ENCODE results near the gene PCID2. TPM values are rescaled to one million over a fixed set of nuclear protein-coding genes. Genes with fewer than 3 reads are reported as not detected.
"Not testable (repeated sequence)": the region's sequence is repeated elsewhere in the genome, so short reads cannot be mapped to it uniquely, and the experiment has no call there.

PCID2 gene
- total and polyA plus RNA-seq, 11 donors: 30.0 to 60.2 (median 45.2) TPM

- intact Hi-C loops (cut with DNase I): no loop called here
- Histone ChIP-seq H3K4me3 (no peak overlapping the region), H3K27me3 (peaks cover 0 to 7% (median 0%) of the 10 kb centered on the region in 9 donors), H3K27ac (no peak overlapping the region), H3K36me3 (peaks cover 0 to 23% (median 10%) of the 10 kb centered on the region in 9 donors), H3K9me3 (peaks cover 0 to 10% (median 0%) of the 10 kb centered on the region in 12 donors), H3K4me1 (peaks cover 0 to 11% (median 4%) of the 10 kb centered on the region in 12 donors)
- DNase-seq (no peak), ATAC-seq (no peak)
- TF ChIP-seq, protein P1, sequence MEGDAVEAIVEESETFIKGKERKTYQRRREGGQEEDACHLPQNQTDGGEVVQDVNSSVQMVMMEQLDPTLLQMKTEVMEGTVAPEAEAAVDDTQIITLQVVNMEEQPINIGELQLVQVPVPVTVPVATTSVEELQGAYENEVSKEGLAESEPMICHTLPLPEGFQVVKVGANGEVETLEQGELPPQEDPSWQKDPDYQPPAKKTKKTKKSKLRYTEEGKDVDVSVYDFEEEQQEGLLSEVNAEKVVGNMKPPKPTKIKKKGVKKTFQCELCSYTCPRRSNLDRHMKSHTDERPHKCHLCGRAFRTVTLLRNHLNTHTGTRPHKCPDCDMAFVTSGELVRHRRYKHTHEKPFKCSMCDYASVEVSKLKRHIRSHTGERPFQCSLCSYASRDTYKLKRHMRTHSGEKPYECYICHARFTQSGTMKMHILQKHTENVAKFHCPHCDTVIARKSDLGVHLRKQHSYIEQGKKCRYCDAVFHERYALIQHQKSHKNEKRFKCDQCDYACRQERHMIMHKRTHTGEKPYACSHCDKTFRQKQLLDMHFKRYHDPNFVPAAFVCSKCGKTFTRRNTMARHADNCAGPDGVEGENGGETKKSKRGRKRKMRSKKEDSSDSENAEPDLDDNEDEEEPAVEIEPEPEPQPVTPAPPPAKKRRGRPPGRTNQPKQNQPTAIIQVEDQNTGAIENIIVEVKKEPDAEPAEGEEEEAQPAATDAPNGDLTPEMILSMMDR (IDR thresholded peaks at IDR 0.05): no peak
- no peak for TF ChIP-seq POLR2A (IDR thresholded peaks at IDR 0.05)
- 76 to 89% (median 79%) methylated on average over 5 of the region's 5 CpGs for WGBS, 4 donors
Observed at GRCh38 chr13:113166681-113167080, 41.8 kb downstream of the PCID2 start.

DNA sequence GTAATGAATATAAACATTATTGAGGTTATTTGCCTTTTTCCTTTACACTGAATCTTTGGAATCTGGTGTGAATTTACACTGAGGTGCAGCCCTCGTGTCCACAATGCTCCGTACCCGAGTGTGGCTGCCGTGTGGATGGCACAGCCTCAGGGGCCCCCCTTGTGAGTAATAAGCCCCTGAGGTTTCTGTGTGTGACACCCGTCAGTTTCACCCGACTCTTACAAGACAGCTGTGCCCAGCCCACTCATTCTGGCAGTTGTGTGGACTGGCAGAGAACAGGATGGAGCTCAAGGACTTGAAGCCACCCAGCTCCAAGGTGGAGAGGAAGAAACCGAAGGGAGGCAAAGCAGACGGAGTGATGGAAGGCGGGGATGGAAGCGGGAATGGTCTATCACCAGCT lies 42.2 kb downstream of the PCID2 start:
- Histone ChIP-seq H3K27ac (no peak overlapping the region), H3K9me3 (peaks cover 0 to 10% (median 0%) of the 10 kb centered on the region in 12 donors), H3K4me3 (no peak overlapping the region), H3K36me3 (peaks cover 0 to 18% (median 5%) of the 10 kb centered on the region in 9 donors), H3K27me3 (peaks cover 0 to 8% (median 3%) of the 10 kb centered on the region in 9 donors), H3K4me1 (peaks cover 0 to 11% (median 4%) of the 10 kb centered on the region in 12 donors)
- WGBS, 4 donors: 78 to 89% (median 85%) methylated on average over 10 of the region's 10 CpGs
- no peak for DNase-seq
- no peak for ATAC-seq
- intact Hi-C loops (cut with DNase I): no loop called here
- no peak for TF ChIP-seq POLR2A (IDR thresholded peaks at IDR 0.05)
- TF ChIP-seq, protein P1 (IDR thresholded peaks at IDR 0.05): no peak

DNA sequence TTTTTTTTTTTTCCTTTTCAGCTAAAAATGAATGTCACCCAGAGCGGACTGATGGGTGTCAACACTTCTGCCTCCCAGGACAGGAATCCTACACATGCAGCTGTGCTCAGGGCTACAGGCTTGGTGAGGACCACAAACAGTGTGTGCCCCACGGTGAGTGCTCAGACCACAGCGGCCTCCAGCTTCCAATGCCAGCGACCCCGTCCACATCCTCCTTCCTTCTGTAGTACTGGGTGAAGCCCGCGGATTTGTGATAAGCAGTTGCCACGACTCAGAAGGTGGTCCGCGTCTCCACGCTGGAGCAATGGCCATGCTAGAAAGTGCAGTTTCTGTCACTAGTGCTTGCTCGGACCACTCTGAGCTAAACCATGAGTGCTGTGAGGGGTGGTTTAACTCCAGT lies 44.0 kb downstream of the PCID2 start:
- Histone ChIP-seq H3K27me3 (peaks cover 0 to 24% (median 12%) of the 10 kb centered on the region in 9 donors), H3K4me3 (no peak overlapping the region), H3K36me3 (peaks cover 0 to 14% (median 0%) of the 10 kb centered on the region in 9 donors), H3K9me3 (peaks cover 0 to 10% (median 0%) of the 10 kb centered on the region in 12 donors), H3K4me1 (peaks cover 0 to 6% (median 0%) of the 10 kb centered on the region in 12 donors), H3K27ac (no peak overlapping the region)
- no peak for ATAC-seq
- TF ChIP-seq POLR2A (IDR thresholded peaks at IDR 0.05): no peak
- TF ChIP-seq, protein P1 (IDR thresholded peaks at IDR 0.05): no peak
- 70 to 77% (median 76%) methylated on average over 12 of the region's 12 CpGs for WGBS, 4 donors
- no peak for DNase-seq
- intact Hi-C loops (cut with DNase I): no loop called here

DNA sequence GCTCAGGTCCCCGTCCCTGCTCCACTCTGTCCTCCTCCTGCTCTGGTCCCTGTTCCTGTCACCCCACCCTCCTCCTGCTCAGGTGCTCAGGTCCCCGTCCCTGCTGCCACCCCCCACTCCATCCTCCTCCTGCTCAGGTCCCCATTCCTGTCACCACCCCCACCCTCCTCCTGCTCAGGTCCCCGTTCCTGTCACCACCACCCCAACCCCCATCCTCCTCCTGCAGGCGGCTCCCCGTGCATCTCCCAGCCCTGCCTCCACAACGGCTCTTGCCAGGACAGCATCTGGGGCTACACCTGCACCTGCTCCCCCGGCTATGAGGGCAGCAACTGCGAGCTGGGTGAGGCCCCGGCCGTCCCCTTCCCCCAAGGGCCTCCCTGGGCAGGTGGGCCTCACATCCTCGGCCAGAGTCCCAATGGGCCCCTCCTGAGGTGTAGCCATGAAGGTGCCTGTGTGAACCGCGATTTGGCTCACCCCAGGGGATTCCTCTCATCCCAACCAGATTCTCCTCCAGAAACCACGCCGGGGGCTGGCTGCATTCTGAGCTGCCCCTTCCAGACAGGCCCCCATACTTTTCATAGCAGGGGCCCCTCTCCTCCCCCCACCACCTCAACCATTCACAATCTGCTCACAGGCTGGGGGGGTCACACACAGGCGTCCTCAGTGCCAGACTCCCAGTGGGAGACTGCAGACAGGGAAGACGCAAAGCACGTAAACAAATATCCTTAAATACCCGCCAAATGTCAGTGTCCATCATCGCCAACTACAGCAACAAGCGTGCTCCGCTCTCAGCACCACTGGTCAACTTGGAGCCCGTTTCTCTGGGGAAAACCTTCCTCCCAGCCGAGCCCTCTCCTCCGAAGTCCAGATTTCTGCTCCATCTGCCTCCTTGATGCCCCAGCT lies 45.4 kb downstream of the PCID2 start:
- H3K27me3 ChIP-seq: peaks cover 0 to 24% (median 12%) of the 10 kb centered on the region in 9 donors
- no peak for DNase-seq
- TF ChIP-seq, protein P1 (IDR thresholded peaks at IDR 0.05): no peak
- no peak for TF ChIP-seq POLR2A (IDR thresholded peaks at IDR 0.05)
- ATAC-seq: peak in 1 of 4 donors; percentile 13
- peaks cover 0 to 3% (median 0%) of the 10 kb centered on the region in 12 donors for H3K4me1 ChIP-seq
- intact Hi-C loops (cut with DNase I): no loop called here
- H3K27ac ChIP-seq: no peak overlapping the region
- WGBS, 4 donors: 30 to 42% (median 32%) methylated on average over 25 of the region's 25 CpGs
- peaks cover 0 to 8% (median 0%) of the 10 kb centered on the region in 12 donors for H3K9me3 ChIP-seq
- no peak overlapping the region for H3K4me3 ChIP-seq
- H3K36me3 ChIP-seq: peaks cover 0 to 4% (median 0%) of the 10 kb centered on the region in 9 donors

- ATAC-seq; H3K36me3 ChIP-seq; H3K27ac ChIP-seq; DNase-seq; intact Hi-C loops (cut with DNase I); H3K9me3 ChIP-seq; H3K4me1 ChIP-seq; H3K4me3 ChIP-seq: not testable (repeated sequence)
- peaks cover 0 to 24% (median 12%) of the 10 kb centered on the region in 9 donors for H3K27me3 ChIP-seq
- 36 to 45% (median 40%) methylated on average over 4 to 12 of the region's 13 CpGs for WGBS, 4 donors
Observed at GRCh38 chr13:113161975-113162374, 46.5 kb downstream of the PCID2 start.

Measured in heart left ventricle (tissue), 16 donors.